Measurements from ENCODE around the gene KPNA3.
"Not testable (repeated sequence)": the region's sequence is repeated elsewhere in the genome, so short reads cannot be mapped to it uniquely, and the experiment has no call there.

The KPNA3 gene

GRCh38 chr13:49806126-49806536 lies 13.6 kb upstream of the KPNA3 start:
- no peak for DNase-seq

- DNase-seq: not testable (repeated sequence)
Measured at GRCh38 chr13:49803047-49803446, 10.6 kb upstream of the KPNA3 start.

DNA sequence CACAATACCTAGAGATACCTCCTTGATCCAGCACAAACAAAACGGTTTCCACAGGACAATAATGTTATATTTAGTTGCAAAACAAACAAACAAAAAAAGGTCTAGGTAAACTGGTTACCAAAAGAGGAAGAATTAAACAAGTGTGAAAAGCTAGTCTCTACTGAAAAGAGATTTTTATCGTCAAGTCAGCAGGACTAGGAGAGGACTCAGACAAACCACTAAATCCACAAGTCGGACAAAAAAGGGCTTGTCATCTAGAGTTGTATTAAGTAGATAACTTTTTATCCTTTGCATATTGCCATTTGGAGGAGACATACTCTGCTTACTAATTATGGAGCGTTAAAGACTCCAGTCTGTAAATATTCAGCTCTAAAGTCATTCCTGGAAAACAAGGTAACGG lies 9.9 kb upstream of the KPNA3 start:
- no peak for DNase-seq

DNA sequence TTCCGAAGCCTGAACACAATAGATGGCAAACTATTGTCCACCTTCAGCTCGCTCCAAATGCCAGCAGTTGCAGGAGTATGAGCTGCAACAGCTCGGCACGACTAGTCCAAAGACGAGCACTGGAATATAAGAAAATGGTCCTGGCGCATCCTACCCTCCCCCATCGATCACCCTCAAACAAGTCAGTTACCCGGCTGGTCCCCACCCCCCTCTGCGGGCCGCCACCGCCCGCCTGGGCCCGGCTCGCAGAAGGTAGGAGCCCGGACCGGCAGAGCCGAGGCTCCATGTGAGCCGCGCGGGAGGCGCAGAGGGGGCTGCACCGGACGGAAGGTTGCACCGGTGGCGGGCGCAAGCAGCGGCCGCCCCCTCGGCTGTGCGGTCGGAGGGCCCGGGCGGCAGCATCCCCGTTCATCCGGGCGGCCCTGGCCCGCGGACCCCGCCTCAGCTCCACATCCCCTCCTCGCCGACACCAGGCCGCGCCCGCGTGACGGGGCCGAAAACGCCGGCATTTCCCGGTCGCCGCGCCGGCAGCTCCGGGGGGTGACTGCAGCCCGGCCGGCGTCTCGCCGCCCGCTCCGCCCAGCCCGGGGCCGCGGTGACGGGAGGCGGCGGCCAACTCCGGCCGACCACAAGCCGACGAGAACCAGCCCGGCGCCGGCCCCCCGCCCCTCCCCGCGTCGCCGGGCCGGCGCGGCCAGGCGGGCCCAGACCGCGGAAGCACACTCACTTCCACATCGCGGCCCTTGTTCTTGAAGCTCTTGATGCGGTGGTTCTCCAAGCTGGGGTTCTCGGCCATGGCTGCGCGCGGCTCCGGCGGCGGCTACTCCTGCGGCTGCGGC lies 552 bp downstream of the KPNA3 start:
- peak; percentile 58 for DNase-seq

GRCh38 chr13:49791315-49791710 lies 1.2 kb downstream of the KPNA3 start:
- DNase-seq: no peak

GRCh38 chr13:49789968-49790367 lies 2.5 kb downstream of the KPNA3 start:
- DNase-seq: no peak

DNA sequence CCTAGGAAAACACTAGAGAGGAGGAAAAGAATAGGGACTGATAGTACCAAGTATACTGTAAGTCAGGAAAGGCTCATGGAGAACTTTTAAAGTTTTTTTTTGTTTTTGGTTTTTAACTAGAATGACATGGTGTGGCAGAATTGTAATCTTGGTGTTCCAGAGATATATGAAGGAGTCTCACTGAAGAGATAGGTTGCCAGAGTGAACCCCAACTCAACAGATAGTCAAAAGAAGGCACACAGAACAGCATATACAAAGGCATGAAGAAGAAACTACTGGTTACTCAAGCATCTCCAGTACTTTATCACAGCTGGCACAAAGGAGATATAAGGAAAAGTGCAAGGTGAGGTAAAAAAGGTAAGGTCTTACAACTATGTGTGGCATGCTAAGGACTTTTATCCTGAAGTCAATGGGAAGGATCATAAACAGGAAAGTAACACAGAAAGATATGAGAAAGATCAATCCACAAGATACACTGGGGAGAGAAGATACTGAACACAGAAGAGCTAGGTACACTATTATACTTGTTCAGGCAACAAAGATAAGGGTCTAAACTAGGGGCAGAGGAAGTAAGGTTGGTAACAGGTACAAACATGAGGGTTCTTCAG lies 6.0 kb downstream of the KPNA3 start:
- DNase-seq: no peak

DNA sequence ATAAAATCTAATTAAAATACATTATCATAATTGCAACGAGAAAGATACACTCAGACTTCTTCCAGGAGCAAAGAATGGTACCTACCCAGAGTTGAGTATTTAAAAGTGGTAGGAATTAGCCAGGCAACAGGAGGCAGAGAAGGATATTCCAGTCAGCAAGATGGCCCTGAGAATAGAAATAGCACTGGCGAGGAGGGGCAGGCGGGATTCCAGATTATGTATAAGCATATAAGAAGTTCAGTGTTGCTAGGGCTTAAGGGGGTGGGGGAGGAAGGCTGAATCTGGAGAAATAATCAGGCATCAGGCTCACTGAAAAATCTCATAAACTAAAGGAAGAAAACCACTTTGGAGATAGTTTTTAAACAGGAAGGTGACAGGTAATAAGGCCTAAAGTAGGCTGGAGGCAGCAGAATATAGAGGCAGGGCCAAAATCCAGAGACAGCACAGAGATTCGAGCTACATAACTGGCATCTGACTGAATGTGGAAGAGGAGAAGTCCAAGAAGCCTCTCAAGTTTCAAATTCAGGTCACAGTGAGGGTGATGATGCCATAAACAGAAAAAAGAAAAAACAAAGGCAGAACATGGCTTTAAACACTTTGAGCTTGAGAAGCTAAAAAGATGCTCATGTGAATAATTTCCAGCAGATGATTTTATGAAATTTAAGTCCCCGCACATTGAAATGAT lies 7.5 kb downstream of the KPNA3 start:
- DNase-seq: no peak

GRCh38 chr13:49783865-49784264 lies 8.6 kb downstream of the KPNA3 start:
- DNase-seq: no peak

GRCh38 chr13:49782784-49783183 lies 9.7 kb downstream of the KPNA3 start:
- no peak for DNase-seq

DNA sequence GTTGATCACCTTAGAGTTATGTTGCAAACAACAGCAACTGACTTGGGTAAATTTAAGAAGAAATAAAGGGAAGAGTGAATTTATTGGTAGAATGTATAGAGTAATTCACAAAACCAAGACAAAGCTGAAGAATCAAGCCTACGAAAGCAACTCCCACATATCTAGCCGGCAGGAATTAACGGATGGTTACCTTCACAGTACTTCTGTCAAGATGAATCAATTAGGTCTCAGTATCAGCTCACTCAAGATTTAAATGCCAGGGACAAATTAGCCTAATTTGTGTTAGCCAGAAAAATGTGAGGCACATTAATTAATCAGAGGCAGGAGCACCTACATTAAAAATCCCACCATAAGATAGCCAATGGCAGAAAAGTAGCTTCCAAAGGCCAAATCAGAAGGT lies 10.7 kb downstream of the KPNA3 start:
- no peak for DNase-seq

DNA sequence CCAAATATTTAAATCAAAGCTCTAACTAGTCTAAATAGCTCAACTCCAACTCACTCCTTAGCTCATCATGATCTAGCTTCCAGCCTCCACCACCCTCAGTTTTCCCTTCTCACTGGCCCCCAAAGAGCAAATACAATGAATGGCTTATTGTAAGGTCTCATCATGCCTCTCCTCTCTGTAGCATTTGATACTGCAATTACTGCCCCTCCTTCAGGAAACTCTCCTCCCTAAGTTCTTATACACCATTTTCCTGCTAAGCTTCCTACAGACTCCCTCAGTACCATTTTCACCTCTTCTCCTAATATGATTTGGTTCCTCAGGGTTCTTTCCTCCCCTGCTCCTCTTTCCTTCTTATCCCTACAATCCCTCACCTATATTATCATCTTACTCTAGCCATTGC lies 12.8 kb downstream of the KPNA3 start:
- no peak for DNase-seq

DNA sequence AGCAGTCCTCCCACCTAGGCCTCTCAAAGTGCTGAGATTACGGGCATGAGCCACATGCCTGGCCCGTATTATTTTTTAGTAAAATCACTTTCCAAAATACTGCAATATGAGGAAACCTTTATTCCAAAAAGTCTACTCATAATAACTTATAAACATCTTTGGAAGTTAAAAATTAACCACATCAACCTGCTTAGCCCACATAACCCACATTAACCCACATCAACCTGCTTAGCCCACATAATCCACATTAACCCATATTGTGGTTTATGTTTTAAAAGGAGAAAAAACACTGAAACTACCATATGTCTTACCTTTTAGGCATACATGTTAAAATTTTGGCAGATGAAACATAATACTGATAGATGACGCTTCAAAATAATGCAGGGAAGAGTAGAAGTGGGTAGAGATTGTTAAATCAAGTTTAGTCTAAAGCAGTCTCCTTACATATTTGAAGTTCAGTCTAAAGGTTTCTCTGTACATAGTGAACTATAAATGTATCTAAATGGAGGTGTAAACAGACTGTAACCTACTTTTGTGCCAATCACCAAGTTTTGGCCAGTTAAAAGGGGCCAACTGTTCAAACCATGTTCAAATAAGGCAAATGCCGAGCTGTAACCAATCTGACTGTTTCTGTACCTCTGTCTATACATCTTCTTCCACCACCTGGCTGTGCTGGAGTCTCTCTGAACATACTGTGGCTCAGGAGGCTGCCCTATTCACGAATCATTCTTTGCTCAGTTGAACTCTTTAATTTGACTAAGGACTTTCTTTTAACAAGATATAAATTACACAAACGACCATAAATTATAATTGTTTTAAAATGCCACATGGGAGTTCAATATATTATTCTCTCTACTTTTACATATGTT lies 14.5 kb downstream of the KPNA3 start:
- no peak for DNase-seq

DNA sequence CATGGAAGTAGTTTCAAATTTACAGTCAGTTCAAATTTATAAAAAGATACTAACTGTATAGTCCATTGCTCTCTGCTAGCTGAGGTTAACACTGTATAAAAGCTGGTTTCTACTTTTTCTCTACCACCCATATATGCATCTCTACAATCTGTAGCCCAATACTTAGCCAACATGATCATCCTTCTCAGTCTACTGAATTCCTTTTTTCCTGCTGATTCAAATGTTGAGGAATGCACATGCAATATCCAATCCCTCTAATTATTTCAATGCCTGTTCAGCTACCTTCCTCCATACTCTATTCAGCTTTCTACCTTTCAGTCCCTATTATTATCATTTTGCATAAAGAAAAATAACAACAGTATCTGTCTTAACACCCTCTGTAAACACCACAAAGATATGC lies 15.6 kb downstream of the KPNA3 start:
- DNase-seq: no peak

GRCh38 chr13:49774376-49775005 lies 18.0 kb downstream of the KPNA3 start:
- no peak for DNase-seq

DNA sequence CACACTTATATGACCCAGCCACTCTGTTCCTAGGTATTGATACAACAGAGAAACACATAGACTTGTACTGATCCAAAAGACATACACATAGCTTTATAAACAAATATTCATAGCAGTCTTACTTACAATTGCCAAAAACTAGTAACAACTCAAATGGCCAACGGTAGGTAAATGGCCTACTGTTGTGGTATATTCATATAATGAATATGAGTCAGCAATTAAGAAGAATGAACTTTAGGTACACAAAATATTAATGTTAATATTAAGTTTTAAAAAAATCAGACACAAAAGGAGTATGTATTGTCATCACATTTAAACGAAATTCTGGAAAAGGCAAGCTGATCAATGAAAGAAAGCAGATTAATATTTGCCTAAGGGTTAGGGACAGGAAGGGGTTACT lies 19.7 kb downstream of the KPNA3 start:
- DNase-seq: no peak

DNA sequence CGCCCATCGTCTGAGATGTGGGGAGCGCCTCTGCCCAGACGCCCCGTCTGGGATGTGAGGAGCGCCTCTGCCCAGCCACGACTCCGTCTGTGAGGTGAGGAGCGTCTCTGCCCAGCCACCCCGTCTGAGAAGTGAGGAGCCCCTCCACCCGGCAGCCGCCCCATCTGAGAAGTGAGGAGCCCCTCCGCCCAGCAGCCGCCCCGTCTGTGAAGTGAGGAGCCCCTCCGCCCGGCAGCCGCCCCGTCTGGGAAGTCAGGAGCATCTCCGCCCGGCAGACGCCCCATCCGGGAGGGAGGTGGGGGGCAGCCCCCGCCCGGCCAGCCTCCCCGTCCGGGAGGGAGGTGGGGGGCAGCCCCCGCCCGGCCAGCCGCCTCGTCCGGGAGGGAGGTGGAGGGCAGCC lies 30.7 kb downstream of the KPNA3 start:
- peak; percentile 8 for DNase-seq

GRCh38 chr13:49760558-49760957 lies 31.9 kb downstream of the KPNA3 start:
- no peak for DNase-seq

DNA sequence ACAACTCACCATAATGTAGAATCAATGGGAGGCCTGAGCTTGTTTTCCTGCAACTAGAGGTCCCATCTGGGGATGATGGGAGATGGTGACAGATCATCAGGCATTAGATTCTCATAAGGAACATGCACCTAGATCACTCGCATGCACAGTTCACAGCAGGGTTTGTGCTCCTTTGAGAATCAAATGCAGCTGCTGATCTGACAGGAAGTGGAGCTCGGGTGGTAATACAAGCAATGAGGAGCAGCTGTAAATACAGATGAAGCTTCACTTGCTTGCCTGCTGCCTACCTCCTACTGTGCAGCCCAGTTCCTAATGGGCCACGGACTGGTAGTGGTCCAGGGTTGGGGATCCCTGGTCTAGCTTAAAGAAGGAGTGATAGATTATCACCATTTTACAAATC lies 33.0 kb downstream of the KPNA3 start:
- DNase-seq: no peak

- DNase-seq: no peak
Measured at GRCh38 chr13:49756263-49756662, 36.2 kb downstream of the KPNA3 start.

DNA sequence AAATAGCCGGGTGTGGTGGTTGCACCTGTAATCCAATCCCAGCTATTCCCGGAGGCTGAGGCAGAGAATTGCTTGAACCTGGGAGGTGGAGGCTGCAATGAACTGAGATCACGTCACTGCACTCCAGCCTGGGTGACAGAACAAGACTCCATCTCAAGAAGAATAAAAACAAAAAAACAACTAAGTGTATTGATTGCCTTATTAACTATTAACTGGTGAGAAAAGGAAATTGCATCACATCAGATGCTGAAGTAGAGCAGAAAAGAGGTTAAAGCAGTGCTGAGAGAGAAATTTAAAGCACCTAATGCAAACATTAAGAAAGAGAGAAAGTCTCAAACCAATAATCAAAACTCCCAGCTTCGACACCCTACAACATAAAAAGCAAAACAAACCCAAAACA lies 38.3 kb downstream of the KPNA3 start:
- no peak for DNase-seq

- no peak for DNase-seq
Measured at GRCh38 chr13:49749848-49750247, 42.6 kb downstream of the KPNA3 start.

DNA sequence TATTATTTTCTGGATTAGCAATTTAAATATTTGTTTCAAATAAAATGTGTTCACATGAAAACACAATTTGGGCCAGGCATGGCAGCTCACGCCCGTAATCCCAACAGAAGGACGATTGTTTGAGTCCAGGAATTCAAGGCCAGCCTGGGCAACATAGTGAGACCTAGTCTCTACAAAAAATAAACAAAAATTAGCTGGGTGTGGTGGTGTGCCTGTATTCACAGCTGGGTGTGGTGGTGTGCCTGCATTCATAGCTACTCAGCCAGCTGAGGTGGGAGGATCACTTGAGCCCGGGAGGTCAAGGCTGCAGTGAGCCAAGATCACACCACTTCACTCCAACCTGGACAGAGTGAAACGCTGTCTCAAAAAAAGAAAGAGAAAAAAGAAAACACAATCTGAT lies 46.4 kb downstream of the KPNA3 start:
- no peak for DNase-seq

Data from activated gamma-delta T cell (primary cell).